Endothelial cell (in vitro differentiated cells): ENCODE measurements around the gene BAD. TPM values are rescaled to one million over a fixed set of nuclear protein-coding genes. Genes with fewer than 3 reads are reported as not detected.
A peak's percentile ranks its signal among the peaks of the same experiment; 100 is the strongest.

ENCODE experiments used
- DNase-seq: peaks from one replicate; pipeline ENCODE4 v3.0.0; 2021; ENCODE audit warnings: low spot score
- H3K27ac Mint-ChIP-seq: one replicate; pipeline ENCODE4 v1.8.0; 2021; ENCODE audit warnings: mixed read lengths, inconsistent platforms; ENCODE audit not compliant: unreplicated experiment
- H3K27me3 Mint-ChIP-seq: one replicate; pipeline ENCODE4 v1.8.0; 2021; ENCODE audit warnings: mild to moderate bottlenecking, moderate library complexity, mixed read lengths, inconsistent platforms; ENCODE audit not compliant: unreplicated experiment
- H3K36me3 Mint-ChIP-seq: one replicate; pipeline ENCODE4 v1.8.0; 2021; ENCODE audit warnings: mild to moderate bottlenecking, low read depth, mixed read lengths, inconsistent platforms; ENCODE audit not compliant: unreplicated experiment
- H3K4me1 Mint-ChIP-seq: one replicate; pipeline ENCODE4 v1.8.0; 2021; ENCODE audit warnings: mild to moderate bottlenecking, mixed read lengths, inconsistent platforms; ENCODE audit not compliant: unreplicated experiment
- H3K4me3 Mint-ChIP-seq: one replicate; pipeline ENCODE4 v1.8.0; 2021; ENCODE audit warnings: mild to moderate bottlenecking, mixed read lengths, inconsistent platforms; ENCODE audit not compliant: unreplicated experiment
- H3K9me3 Mint-ChIP-seq: one replicate; pipeline ENCODE4 v1.8.0; 2021; ENCODE audit warnings: mixed read lengths, inconsistent platforms; ENCODE audit not compliant: unreplicated experiment
- total RNA-seq: library from RNA; stranded (reverse); fragmentation: NEBNext Ultra II Directional; extraction: Animal tissue kit (Norgen Biotek cat#: 25700); gene quantifications from one replicate; pipeline ENCODE4 v1.2.1, GENCODE V29; 2021; ENCODE audit not compliant: unreplicated experiment
- TF ChIP-seq, protein P1 (sequence below): fragments of 200-600 bp; sonication (generic); IDR thresholded peaks from one replicate; pipeline ENCODE4 v1.5.0; 2021; ENCODE audit warnings: antibody characterized with exemption; ENCODE audit not compliant: unreplicated experiment

Gene BAD
- total RNA-seq, 1 donor from 2014 or later: 40.7 TPM

DNA sequence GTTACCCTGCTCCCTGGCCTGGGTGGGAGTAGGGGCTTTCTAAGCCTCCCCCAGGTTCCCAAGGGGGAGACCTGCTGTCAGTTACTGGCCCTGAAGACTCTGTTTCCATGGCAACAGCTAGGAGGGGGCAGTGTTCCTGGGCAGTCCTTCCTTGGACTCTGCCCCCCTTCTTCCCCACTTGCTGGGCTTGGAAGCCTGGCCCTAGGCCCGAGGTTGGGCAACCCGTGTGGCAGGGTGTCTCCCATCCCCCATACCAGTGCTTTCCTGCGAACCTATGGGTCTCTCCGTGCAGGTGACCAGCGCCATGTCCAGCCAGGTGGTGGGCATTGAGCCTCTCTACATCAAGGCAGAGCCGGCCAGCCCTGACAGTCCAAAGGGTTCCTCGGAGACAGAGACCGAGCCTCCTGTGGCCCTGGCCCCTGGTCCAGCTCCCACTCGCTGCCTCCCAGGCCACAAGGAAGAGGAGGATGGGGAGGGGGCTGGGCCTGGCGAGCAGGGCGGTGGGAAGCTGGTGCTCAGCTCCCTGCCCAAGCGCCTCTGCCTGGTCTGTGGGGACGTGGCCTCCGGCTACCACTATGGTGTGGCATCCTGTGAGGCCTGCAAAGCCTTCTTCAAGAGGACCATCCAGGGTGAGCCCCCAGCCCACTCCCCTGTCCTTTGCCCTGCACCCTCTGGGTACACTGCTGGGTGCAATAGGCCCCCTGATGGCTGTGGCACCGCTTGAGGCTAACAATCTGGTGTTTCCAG, 22.6 kb upstream of the BAD start:
- H3K27ac Mint-ChIP-seq: no peak overlapping the region
- H3K36me3 Mint-ChIP-seq: peaks cover 8% of the 10 kb centered on the region
- DNase-seq: no peak
- H3K4me1 Mint-ChIP-seq: peaks cover 12% of the 10 kb centered on the region
- H3K27me3 Mint-ChIP-seq: peaks cover under 1% of the 10 kb centered on the region
- TF ChIP-seq, protein P1, sequence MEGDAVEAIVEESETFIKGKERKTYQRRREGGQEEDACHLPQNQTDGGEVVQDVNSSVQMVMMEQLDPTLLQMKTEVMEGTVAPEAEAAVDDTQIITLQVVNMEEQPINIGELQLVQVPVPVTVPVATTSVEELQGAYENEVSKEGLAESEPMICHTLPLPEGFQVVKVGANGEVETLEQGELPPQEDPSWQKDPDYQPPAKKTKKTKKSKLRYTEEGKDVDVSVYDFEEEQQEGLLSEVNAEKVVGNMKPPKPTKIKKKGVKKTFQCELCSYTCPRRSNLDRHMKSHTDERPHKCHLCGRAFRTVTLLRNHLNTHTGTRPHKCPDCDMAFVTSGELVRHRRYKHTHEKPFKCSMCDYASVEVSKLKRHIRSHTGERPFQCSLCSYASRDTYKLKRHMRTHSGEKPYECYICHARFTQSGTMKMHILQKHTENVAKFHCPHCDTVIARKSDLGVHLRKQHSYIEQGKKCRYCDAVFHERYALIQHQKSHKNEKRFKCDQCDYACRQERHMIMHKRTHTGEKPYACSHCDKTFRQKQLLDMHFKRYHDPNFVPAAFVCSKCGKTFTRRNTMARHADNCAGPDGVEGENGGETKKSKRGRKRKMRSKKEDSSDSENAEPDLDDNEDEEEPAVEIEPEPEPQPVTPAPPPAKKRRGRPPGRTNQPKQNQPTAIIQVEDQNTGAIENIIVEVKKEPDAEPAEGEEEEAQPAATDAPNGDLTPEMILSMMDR: no peak
- no peaks in the 10 kb centered on the region for H3K9me3 Mint-ChIP-seq
- H3K4me3 Mint-ChIP-seq: peak overlapping the region; percentile 97

DNA sequence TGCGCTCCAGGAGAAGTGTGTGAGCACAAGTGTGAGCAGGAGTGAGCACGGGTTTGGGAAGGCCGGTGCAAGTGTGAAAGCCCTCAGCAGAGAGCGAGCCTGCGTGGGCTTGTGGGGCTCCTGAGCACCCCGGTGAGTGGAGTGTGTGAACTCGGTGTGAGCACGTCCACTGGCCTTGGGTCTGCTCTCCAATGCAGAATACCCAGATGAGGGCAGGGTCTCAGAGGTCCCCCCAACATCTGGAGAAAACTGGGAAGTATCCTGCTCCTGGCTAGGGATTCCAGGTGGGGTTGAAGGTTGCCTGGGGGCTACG, 22.1 kb upstream of the BAD start:
- no peak for DNase-seq
- Mint-ChIP-seq H3K9me3 (no peaks in the 10 kb centered on the region), H3K4me3 (peak overlapping the region; percentile 97), H3K4me1 (peaks cover 12% of the 10 kb centered on the region), H3K27ac (peak overlapping the region; percentile 67), H3K36me3 (peaks cover 8% of the 10 kb centered on the region), H3K27me3 (peaks cover 4% of the 10 kb centered on the region)
- TF ChIP-seq, protein P1: no peak

DNA sequence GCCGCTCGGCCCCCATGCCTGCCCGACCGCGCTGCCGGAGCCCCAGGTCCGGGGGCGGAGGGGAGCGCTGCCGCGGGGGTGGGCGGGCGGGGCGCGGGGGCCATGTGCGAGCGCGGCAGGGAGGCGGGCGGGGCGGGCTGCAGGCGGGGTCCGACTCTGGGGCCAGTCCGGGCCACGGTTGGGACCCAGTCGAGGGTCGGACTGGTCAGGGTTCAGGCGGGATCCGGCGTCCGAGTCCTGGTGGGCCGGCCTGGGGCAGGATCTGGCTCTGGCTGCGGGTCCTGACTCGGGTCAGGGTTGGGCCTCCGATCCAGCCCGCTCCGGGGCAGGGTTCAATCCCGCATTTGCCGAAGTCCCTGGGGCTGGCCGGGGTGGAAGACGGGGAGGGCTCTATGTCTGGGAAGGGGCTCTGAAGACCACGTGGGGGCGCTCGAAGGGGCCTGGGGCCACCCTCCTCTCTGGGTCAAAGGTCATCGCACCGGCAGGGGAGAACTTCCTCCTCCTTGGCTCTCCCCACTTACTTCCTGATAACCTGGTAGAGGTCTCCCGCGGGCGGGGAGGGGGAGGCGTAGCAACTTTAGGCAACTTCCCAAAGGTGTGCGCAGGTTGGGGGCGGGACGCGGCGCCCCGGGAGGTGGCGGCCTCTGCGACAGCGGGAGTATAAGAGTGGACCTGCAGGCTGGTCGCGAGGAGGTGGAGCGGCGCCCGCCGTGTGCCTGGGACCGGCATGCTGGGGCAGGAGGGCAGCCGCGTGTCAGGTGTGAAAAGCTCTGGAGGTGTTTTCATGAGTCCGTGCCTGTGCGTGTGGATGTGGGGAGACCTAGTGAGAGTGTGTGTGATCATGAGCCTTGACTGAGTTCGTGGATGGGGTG, 21.5 kb upstream of the BAD start:
- Mint-ChIP-seq H3K27me3 (peaks cover 4% of the 10 kb centered on the region), H3K9me3 (no peaks in the 10 kb centered on the region), H3K27ac (peak overlapping the region; percentile 67), H3K36me3 (peaks cover 8% of the 10 kb centered on the region), H3K4me3 (peak overlapping the region; percentile 97), H3K4me1 (peaks cover 11% of the 10 kb centered on the region)
- DNase-seq: peak; percentile 63
- TF ChIP-seq, protein P1: peak; percentile 62

DNA sequence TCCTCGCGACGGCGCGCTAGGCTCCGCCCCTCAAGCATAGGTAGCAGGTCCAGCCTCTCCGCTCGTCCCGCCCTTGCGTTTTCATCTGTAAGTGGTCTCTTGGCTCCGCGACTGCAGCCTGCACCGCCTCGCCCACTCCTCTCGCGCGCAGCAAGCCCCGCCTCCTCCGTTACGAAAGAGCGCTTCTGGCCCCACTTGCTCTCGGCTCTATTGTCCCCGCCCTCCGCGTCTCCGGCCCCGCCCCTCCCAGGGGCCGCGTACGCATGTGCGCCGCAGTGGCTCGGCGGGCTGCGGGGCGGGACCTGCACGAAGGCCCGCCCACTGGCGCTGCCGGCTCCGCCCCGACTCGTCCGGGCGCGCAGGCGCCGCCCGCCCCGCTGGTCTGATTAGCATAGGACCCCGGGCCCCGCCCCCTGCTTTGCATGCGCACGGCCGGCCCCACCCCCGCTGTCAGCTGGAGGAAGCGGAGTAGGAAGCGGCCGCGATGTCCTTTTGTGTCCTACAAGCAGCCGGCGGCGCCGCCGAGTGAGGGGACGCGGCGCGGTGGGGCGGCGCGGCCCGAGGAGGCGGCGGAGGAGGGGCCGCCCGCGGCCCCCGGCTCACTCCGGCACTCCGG, 20.7 kb upstream of the BAD start, which contains the start of gene ESRRA:
ESRRA (plus strand) TSS at position 450 of the 616 bp plus-strand sequence. CDS start 1,656 bp downstream, outside the sequence.
- H3K36me3 Mint-ChIP-seq: peaks cover 8% of the 10 kb centered on the region
- H3K27ac Mint-ChIP-seq: peak within 1 kb of the TSS; percentile 67
- peaks cover 10% of the 10 kb centered on the region for H3K4me1 Mint-ChIP-seq
- peak within 1 kb of the TSS; percentile 97 for H3K4me3 Mint-ChIP-seq
- no peaks in the 10 kb centered on the region for H3K9me3 Mint-ChIP-seq
- peak; percentile 100 for DNase-seq
- TF ChIP-seq, protein P1: no peak
- peaks cover 6% of the 10 kb centered on the region for H3K27me3 Mint-ChIP-seq
